Mesendoderm (in vitro differentiated cells): ENCODE results near the gene SECISBP2L.
"Not testable (repeated sequence)": the region's sequence is repeated elsewhere in the genome, so short reads cannot be mapped to it uniquely, and the experiment has no call there.

Source experiments
- DNase-seq: peaks from one replicate; pipeline ENCODE4 v3.0.0; 2013
- H2AK5ac ChIP-seq: 2 replicates; pipeline ENCODE4 v1.6.1; 2013; ENCODE audit warnings: low read length, inconsistent platforms
- H2BK120ac ChIP-seq: 2 replicates; pipeline ENCODE4 v1.6.1; 2013; ENCODE audit warnings: low read depth, mild to moderate bottlenecking, low read length, moderate library complexity, mixed read lengths
- H2BK15ac ChIP-seq: replicated peaks from 2 replicates; pipeline ENCODE4 v1.6.1; 2013; ENCODE audit warnings: low read depth, mild to moderate bottlenecking, moderate library complexity
- H2BK5ac ChIP-seq: 2 replicates; pipeline ENCODE4 v1.6.1; 2013; ENCODE audit warnings: low read length, inconsistent platforms
- H3K18ac ChIP-seq: 2 replicates; pipeline ENCODE4 v1.6.1; 2013; ENCODE audit warnings: mild to moderate bottlenecking, low read length, mixed read lengths
- H3K23ac ChIP-seq: one replicate; pipeline ENCODE4 v1.6.1; 2013; ENCODE audit warnings: low read length
- H3K27ac ChIP-seq: 2 replicates; pipeline ENCODE4 v1.5.1; 2013; ENCODE audit warnings: low read depth, mild to moderate bottlenecking, inconsistent platforms, low read length, moderate library complexity
- H3K27me3 ChIP-seq: 2 replicates; pipeline ENCODE4 v1.6.1; 2013; ENCODE audit warnings: low read length, control low read depth, mild to moderate bottlenecking, inconsistent platforms; ENCODE audit not compliant: insufficient read depth, poor library complexity
- H3K36me3 ChIP-seq: 2 replicates; pipeline ENCODE4 v1.6.1; 2013; ENCODE audit warnings: low read length, inconsistent platforms; ENCODE audit not compliant: control insufficient read depth, insufficient read depth
- H3K4ac ChIP-seq: one replicate; pipeline ENCODE4 v1.6.1; 2013; ENCODE audit warnings: low read depth, mild to moderate bottlenecking, low read length, moderate library complexity
- H3K4me1 ChIP-seq: 2 replicates; pipeline ENCODE4 v1.6.1; 2013; ENCODE audit warnings: low read depth, low read length, inconsistent platforms; ENCODE audit not compliant: control insufficient read depth
- H3K4me2 ChIP-seq: 2 replicates; pipeline ENCODE4 v1.6.1; 2013; ENCODE audit warnings: low read length
- H3K4me3 ChIP-seq: 2 replicates; pipeline ENCODE4 v1.5.1; 2013; ENCODE audit warnings: mild to moderate bottlenecking, low read length
- H3K56ac ChIP-seq: one replicate; pipeline ENCODE4 v1.6.1; 2013; ENCODE audit warnings: low read length
- H3K79me1 ChIP-seq: 2 replicates; pipeline ENCODE4 v1.6.1; 2013; ENCODE audit warnings: low read length, inconsistent platforms
- H3K79me2 ChIP-seq: 2 replicates; pipeline ENCODE4 v1.6.1; 2013; ENCODE audit warnings: mild to moderate bottlenecking, low read length; ENCODE audit not compliant: control insufficient read depth, insufficient read depth
- H3K9ac ChIP-seq: 2 replicates; pipeline ENCODE4 v1.6.1; 2013; ENCODE audit warnings: low read length, inconsistent platforms
- H4K5ac ChIP-seq: one replicate; pipeline ENCODE4 v1.6.1; 2013; ENCODE audit warnings: low read length
- H4K8ac ChIP-seq: one replicate; pipeline ENCODE4 v1.6.1; 2013; ENCODE audit warnings: low read depth, mild to moderate bottlenecking, control low read depth, low read length, moderate library complexity
- WGBS: extraction: QIAGEN DNeasy Blood & Tissue Kit; methylation state at CpG from one replicate; pipeline ENCODE4 v1.1.7; 2013; ENCODE audit warnings: low lambda C conversion rate, missing lambda C conversion rate; ENCODE audit not compliant: insufficient coverage; ENCODE audit errors: extremely low coverage; 5-methylcytosine and 5-hydroxymethylcytosine counted together

The SECISBP2L gene

DNA sequence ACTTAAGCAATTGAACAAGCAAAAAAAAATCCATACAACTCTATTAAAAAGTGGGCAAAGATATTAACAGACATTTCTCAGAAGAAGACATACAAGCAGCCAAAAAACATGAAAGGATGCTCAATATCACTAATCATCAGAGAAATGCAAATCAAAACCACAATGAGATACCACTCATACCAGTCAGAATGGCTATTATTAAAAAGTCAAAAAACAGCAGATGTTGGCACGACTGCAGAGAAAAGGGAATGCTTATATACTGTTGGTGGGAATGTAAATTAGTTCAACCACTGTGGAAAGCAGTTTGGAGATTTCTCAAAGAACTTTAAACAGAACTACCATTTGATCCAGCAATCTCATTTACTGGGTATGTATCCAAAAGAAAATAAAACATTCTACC lies 75.3 kb downstream of the SECISBP2L start:
- not testable (repeated sequence) for DNase-seq, H3K56ac ChIP-seq, H3K23ac ChIP-seq, H3K27ac ChIP-seq, H4K8ac ChIP-seq, H3K79me2 ChIP-seq, H3K4me2 ChIP-seq, H2BK5ac ChIP-seq, H3K9ac ChIP-seq, H2BK120ac ChIP-seq, H3K4me3 ChIP-seq, H3K4me1 ChIP-seq, H2BK15ac ChIP-seq, H3K79me1 ChIP-seq, H3K27me3 ChIP-seq, H3K4ac ChIP-seq, H3K36me3 ChIP-seq, H2AK5ac ChIP-seq, H3K18ac ChIP-seq, H4K5ac ChIP-seq
- no CpG with 5 or more reads among the region's 1 CpG for WGBS

DNA sequence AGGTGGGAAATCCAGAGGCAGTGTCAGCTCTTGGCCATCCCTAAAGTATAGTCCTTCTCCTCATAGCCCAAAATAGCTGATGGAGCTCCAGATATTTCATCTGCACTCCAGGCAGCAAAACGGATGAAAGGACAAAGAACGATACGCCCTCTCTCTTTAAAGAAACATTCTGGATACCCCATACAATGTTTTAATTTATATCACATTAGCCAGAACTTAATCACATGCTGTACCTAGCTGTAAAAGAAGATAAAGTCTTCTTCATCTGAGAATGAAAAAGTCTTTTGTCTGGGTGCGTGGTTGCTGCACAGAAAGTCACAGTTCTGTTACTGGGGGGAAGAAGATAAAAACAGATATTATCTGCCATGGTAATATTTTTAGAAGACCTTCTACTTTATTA lies 78.2 kb downstream of the SECISBP2L start:
- Histone ChIP-seq H3K4me2 (no peak overlapping the region), H3K18ac (no peak overlapping the region)

DNA sequence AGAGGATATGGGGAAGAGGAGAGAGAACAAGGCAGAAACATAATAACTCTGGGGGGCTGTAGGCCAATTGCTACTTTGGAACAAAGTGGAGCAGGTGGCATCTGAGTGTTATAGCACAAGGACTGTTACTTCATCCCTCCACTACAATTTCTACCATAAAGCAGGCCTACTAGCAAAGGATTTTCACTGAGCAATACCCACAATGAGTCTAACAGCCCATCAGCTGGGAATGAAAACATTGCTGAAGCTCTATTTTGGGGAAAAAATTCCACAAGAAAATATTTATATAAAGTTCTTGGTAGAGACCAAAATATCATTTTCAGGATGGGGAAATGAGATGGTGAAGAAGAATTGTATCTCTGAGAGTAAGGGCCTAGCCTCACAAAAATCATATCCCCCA lies 78.9 kb downstream of the SECISBP2L start:
- Histone ChIP-seq H3K79me2 (no peaks in the 10 kb centered on the region), H3K9ac (no peak overlapping the region), H2BK5ac (no peak overlapping the region), H3K18ac (no peak overlapping the region), H4K5ac (no peak overlapping the region), H3K4me3 (no peak overlapping the region), H3K36me3 (no peaks in the 10 kb centered on the region), H3K56ac (no peak overlapping the region), H3K27ac (no peak overlapping the region), H2BK15ac (no peak overlapping the region), H2BK120ac (no peak overlapping the region), H2AK5ac (no peak overlapping the region), H3K4ac (no peak overlapping the region), H3K27me3 (peaks cover 2% of the 10 kb centered on the region), H3K23ac (no peak overlapping the region), H4K8ac (no peak overlapping the region), H3K79me1 (no peaks in the 10 kb centered on the region), H3K4me2 (no peak overlapping the region), H3K4me1 (no peaks in the 10 kb centered on the region)
- DNase-seq = no peak

More for the DNA sequence above, 78.2 kb downstream of the SECISBP2L start:
- no peak overlapping the region for H3K9ac ChIP-seq
- no peaks in the 10 kb centered on the region for H3K27me3 ChIP-seq
- H3K4ac ChIP-seq = no peak overlapping the region
- no peak overlapping the region for H3K56ac ChIP-seq
- no peak overlapping the region for H3K27ac ChIP-seq
- H3K23ac ChIP-seq = no peak overlapping the region
- no peaks in the 10 kb centered on the region for H3K36me3 ChIP-seq
- no peak overlapping the region for H2BK120ac ChIP-seq
- WGBS = no CpG with 5 or more reads among the region's 4 CpGs
- no peaks in the 10 kb centered on the region for H3K79me1 ChIP-seq
- H4K5ac ChIP-seq = no peak overlapping the region
- H2BK15ac ChIP-seq = no peak overlapping the region
- no peaks in the 10 kb centered on the region for H3K79me2 ChIP-seq
- no peak overlapping the region for H4K8ac ChIP-seq
- H3K4me3 ChIP-seq = no peak overlapping the region
- no peak overlapping the region for H2AK5ac ChIP-seq
- no peak for DNase-seq
- no peaks in the 10 kb centered on the region for H3K4me1 ChIP-seq
- no peak overlapping the region for H2BK5ac ChIP-seq

DNA sequence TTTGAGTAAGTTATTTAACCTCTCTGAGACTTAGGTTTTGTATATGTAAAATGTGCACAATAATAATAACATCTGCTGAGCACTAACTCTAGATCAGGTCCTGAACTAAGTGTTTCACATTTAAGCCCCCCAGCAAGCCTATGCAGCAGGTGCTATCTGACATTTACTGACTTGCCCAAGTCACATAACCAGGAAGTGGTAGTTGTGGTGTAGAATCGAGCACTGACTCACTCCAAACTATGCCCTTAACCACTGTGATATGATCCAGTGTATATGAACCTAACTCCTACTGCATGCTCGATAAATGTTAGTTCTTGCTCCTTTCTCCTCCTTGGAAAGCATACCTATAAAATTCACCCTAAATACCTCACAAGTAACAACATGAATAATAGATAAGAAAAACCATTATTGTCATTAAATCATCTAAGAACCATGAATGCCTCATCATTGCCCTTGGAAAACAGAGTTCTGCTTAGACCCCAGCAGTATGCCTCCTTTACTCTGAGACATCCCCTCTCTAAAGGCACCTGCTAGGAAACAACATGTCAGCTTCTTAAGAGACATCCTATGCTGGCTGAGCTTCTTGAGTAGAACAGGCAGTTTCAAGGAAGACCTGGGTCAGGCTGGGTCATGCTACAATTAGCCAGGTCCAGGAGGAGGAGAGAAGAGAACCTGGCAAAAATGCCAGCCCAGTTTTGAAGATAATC lies 79.5 kb downstream of the SECISBP2L start:
- H3K4me1 ChIP-seq = no peaks in the 10 kb centered on the region
- DNase-seq = no peak
- no peak overlapping the region for H4K5ac ChIP-seq
- H3K27me3 ChIP-seq = peaks cover 4% of the 10 kb centered on the region
- no peak overlapping the region for H2BK15ac ChIP-seq
- H3K23ac ChIP-seq = no peak overlapping the region
- H3K27ac ChIP-seq = no peak overlapping the region
- no peak overlapping the region for H3K18ac ChIP-seq
- WGBS = no CpG with 5 or more reads among the region's 2 CpGs
- no peak overlapping the region for H2AK5ac ChIP-seq
- H4K8ac ChIP-seq = no peak overlapping the region
- H3K4me2 ChIP-seq = no peak overlapping the region
- H3K36me3 ChIP-seq = no peaks in the 10 kb centered on the region
- no peak overlapping the region for H3K9ac ChIP-seq
- no peak overlapping the region for H3K4me3 ChIP-seq
- H3K79me1 ChIP-seq = no peaks in the 10 kb centered on the region
- no peak overlapping the region for H3K56ac ChIP-seq
- no peak overlapping the region for H3K4ac ChIP-seq
- H2BK5ac ChIP-seq = no peak overlapping the region
- no peak overlapping the region for H2BK120ac ChIP-seq
- no peaks in the 10 kb centered on the region for H3K79me2 ChIP-seq

DNA sequence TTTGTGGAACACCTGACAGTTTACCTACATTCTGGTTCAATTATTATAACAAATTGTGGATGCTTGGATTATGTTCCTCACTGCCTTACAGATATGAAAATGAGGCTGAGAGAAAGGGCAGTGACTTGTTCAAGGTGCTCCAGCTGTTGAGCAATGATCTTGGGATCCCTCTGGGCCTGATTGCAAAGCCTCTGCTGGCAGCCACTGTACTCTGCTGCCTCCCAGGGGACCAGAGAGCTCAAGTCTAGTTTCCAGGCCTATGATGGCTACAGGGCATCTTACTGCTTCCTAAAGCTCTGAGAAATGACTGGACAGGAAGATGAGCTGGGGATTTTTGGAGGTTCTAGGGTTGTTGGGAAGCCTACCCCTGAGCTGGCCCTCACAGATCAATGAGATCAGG lies 80.3 kb downstream of the SECISBP2L start:
- H3K23ac ChIP-seq = no peak overlapping the region
- no peak overlapping the region for H2BK15ac ChIP-seq
- no peaks in the 10 kb centered on the region for H3K79me2 ChIP-seq
- H3K18ac ChIP-seq = no peak overlapping the region
- no peak overlapping the region for H4K8ac ChIP-seq
- peaks cover 4% of the 10 kb centered on the region for H3K27me3 ChIP-seq
- no peak overlapping the region for H3K9ac ChIP-seq
- DNase-seq = peak; percentile 56
- no peak overlapping the region for H3K4me2 ChIP-seq
- H3K56ac ChIP-seq = no peak overlapping the region
- H3K4me1 ChIP-seq = no peaks in the 10 kb centered on the region
- H2BK120ac ChIP-seq = no peak overlapping the region
- no peak overlapping the region for H3K27ac ChIP-seq
- H3K79me1 ChIP-seq = no peaks in the 10 kb centered on the region
- no peaks in the 10 kb centered on the region for H3K36me3 ChIP-seq
- H3K4me3 ChIP-seq = no peak overlapping the region
- H2BK5ac ChIP-seq = no peak overlapping the region
- no peak overlapping the region for H4K5ac ChIP-seq
- H2AK5ac ChIP-seq = no peak overlapping the region
- no peak overlapping the region for H3K4ac ChIP-seq

DNA sequence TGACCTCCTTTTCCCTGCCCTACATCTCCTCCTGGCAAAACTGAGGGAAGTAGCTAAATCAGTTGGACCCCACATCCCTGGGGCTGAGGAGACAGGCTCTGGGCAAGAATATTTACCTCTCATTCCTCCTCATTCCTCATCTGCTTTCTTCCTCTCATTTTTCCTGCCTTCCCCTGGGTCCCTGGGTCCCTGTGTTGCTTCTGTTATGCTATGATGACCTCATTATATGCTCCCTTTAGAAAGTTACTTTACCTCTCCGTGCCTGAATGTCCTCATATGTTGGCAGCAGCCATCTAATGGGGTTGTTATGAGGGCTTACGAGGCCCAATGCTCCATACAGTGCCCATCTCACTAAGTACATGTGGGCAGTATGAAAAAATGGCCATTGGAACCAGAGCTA lies 81.3 kb downstream of the SECISBP2L start:
- H3K18ac ChIP-seq = no peak overlapping the region
- H4K8ac ChIP-seq = no peak overlapping the region
- no peak overlapping the region for H2AK5ac ChIP-seq
- H4K5ac ChIP-seq = no peak overlapping the region
- H3K4me3 ChIP-seq = no peak overlapping the region
- H3K4me1 ChIP-seq = no peaks in the 10 kb centered on the region
- no peak overlapping the region for H2BK120ac ChIP-seq
- H3K36me3 ChIP-seq = no peaks in the 10 kb centered on the region
- H3K27ac ChIP-seq = no peak overlapping the region
- H3K79me2 ChIP-seq = no peaks in the 10 kb centered on the region
- DNase-seq = no peak
- H2BK5ac ChIP-seq = no peak overlapping the region
- H3K27me3 ChIP-seq = peaks cover 4% of the 10 kb centered on the region
- H3K56ac ChIP-seq = no peak overlapping the region
- H2BK15ac ChIP-seq = no peak overlapping the region
- WGBS = no CpG with 5 or more reads among the region's 2 CpGs
- no peak overlapping the region for H3K4me2 ChIP-seq
- no peak overlapping the region for H3K23ac ChIP-seq
- H3K9ac ChIP-seq = no peak overlapping the region
- H3K4ac ChIP-seq = no peak overlapping the region
- no peaks in the 10 kb centered on the region for H3K79me1 ChIP-seq
